HG02840 (cell line): Measurements from ENCODE around the gene BLACAT1.
"Not testable (repeated sequence)": the region's sequence is repeated elsewhere in the genome, so short reads cannot be mapped to it uniquely, and the experiment has no call there.

Experiments used
- ATAC-seq: cut with Tn5 transposase; IDR thresholded peaks from one replicate; pipeline ENCODE4 v1.9.1; 2021; ENCODE audit warnings: mild to moderate bottlenecking, moderate library complexity, moderate number of reproducible peaks; ENCODE audit not compliant: unreplicated experiment, low FRiP score

The BLACAT1 gene

GRCh38 chr1:205421798-205422197, 34.0 kb downstream of the BLACAT1 start, which contains the start of gene LEMD1:
LEMD1 (minus strand) TSS chr1:205422056; CDS start chr1:205420536, 1,520 bp downstream.
- ATAC-seq = no peak

- ATAC-seq = no peak
Measured at GRCh38 chr1:205420938-205421337, 34.9 kb downstream of the BLACAT1 start.

GRCh38 chr1:205417870-205418635, 37.8 kb downstream of the BLACAT1 start:
- ATAC-seq = no peak

GRCh38 chr1:205416322-205416721, 39.5 kb downstream of the BLACAT1 start:
- no peak for ATAC-seq

- ATAC-seq = no peak
Measured at GRCh38 chr1:205410581-205411298, 45.1 kb downstream of the BLACAT1 start.

- no peak for ATAC-seq
Measured at GRCh38 chr1:205407970-205408369, 47.9 kb downstream of the BLACAT1 start.

GRCh38 chr1:205406252-205406651, 49.6 kb downstream of the BLACAT1 start:
- ATAC-seq = not testable (repeated sequence)
